ENCODE data around the gene RNF217.

DNA sequence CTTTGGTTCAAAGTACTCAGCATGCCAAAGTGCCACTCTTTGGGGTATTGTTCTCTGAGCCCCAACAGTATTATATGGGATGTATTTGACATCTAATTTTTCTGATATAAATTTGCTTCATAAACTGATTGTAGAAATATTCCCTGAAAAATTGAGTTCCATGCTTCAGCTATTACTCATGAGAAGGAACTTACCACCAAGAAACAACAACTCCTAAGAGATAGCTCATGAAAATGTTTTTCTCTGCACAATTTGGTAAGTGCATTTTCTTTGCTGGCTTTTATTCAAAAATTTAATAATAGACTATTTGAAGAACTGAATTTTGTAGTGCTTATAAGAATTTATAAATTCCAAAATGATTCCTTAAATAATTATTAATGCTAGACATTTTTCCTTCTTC, 178.6 kb downstream of the RNF217 start:
- TF ChIP-seq POLR2AphosphoS5 (IDR thresholded peaks at IDR 0.05; ENCODE audit: borderline replicate concordance, low read depth, low read length): no peak
- TF ChIP-seq FOXP2 (optimal IDR thresholded peaks at IDR 0.05; ENCODE audit: control extremely low read depth, extremely low read length, insufficient read depth): no peak
- no peak for TF ChIP-seq EZH2 (IDR thresholded peaks at IDR 0.05)

All from SK-N-MC (cell line).